Stromal cell of bone marrow (primary cell): Measurements from ENCODE around the gene PLXNA4.

Experiments
- DNase-seq: peaks from one replicate; pipeline ENCODE4 v3.0.0-alpha.2; 2012; ENCODE audit warnings: low read depth

PLXNA4 gene

GRCh38 chr7:132387596-132387995, 188.7 kb downstream of the PLXNA4 start:
- DNase-seq = no peak

GRCh38 chr7:132386201-132386681, 190.0 kb downstream of the PLXNA4 start:
- no peak for DNase-seq

DNA sequence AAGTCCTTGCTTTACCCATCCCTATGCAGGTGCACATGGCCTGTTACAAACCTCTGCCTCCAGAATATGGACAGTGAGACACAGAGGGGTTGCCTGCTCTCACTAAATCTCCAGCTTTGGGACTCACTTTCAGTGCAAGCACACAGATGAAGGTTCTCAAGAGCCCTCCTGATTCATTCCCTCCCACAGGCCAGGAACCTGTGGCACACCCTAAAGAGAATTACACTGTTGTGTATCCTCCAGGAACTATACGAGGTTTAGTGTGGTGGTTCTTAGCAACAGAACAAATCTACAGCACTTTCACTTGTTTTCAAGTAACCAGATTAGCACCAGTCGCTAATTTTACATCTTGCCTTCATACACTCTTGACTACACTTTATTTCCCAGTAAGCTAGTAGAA, 192.3 kb downstream of the PLXNA4 start:
- no peak for DNase-seq

- no peak for DNase-seq
Observed at GRCh38 chr7:132381742-132382472, 194.4 kb downstream of the PLXNA4 start.

GRCh38 chr7:132380059-132380458, 196.2 kb downstream of the PLXNA4 start:
- no peak for DNase-seq

DNA sequence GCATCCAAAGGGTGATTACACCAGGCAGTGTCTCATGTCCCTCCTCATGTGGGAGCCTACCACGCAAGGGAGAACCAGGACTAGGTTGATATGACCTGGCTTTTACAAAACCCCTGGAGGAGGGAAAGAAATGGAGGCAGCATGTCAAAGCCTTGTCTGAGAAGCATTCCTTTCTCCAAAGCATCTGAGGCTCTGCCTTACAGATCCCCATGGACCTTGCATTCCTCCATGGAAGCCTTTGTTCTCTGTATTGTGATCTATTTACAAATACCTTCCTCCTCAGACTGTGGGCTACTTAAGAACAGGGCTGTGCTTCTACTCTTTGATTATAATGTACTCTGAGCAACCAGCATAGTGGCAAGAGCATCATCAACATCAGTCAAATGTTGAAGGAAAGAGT, 197.0 kb downstream of the PLXNA4 start:
- no peak for DNase-seq

GRCh38 chr7:132377703-132378584, 198.3 kb downstream of the PLXNA4 start:
- no peak for DNase-seq

DNA sequence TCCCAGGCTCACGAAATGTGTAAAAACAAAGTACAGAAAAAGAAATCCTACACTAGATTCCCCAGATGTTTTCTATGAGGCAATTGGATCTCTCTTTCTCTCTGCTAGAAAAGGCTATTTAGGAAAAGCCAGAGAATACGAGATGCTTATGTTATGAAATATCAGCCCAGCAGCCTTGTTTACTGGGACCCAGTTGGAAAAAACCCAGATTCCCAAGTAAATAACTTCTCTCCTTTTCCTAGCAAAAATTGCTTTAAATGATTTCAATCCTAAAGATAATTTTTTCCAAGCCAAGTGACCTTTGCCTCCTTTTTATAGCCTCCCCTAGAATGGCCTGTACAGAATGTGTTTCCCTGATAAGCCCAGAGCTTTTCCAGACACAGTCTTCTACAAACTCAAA, 199.3 kb downstream of the PLXNA4 start:
- no peak for DNase-seq

DNA sequence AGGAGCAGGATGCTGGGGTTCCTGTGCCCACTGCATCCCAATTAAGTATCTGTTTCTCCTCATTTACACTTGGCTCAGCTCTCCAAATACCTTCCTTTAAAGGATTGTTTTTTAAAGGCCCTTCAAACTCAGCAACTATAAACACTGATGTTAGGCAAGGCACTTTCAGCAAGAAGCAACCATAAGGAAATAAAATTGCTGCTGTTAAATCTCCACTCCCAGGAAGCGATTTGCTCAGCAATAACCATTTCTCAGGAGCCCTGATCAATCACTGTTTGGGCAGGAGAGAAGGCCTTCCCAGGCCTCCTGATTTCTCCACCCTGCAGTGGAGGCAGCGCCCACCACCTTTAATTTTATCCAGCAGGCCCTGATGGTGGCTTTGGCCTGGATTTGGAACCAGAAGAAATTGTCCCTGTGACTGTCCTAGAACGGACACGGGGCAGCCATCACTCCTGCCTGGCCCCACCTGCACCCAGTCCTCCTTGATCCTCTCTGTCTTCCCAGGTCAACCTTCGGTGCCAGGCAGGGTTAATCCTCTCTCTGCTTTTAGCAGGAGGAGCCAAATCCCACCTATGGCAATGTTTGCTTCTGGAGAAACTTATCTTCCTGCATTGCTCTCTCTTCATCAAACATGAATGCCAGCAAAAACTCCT, 199.8 kb downstream of the PLXNA4 start:
- no peak for DNase-seq

GRCh38 chr7:132373879-132374278, 202.4 kb downstream of the PLXNA4 start:
- DNase-seq = no peak

GRCh38 chr7:132373041-132373440, 203.2 kb downstream of the PLXNA4 start:
- no peak for DNase-seq

DNA sequence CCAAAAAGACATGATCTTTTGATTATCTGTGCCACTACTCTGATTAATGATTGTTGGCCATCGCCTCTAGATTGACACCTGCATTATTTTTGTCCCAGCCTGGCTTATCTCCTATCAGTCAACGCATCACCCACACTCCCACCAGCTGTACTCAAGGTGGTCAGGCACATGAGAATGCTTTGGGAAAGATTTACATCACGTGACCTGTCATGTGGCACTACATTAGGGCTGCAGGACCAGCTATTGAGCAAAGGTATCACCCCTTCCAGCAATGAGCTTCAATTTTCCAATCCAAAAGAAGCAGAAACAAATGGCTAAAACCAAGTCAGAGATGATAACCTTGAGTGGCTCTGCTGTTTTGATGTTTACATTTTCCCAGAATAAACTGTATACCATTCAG, 204.3 kb downstream of the PLXNA4 start:
- no peak for DNase-seq

- no peak for DNase-seq
Observed at GRCh38 chr7:132368246-132368900, 207.9 kb downstream of the PLXNA4 start.

- no peak for DNase-seq
Observed at GRCh38 chr7:132367795-132368194, 208.5 kb downstream of the PLXNA4 start.

DNA sequence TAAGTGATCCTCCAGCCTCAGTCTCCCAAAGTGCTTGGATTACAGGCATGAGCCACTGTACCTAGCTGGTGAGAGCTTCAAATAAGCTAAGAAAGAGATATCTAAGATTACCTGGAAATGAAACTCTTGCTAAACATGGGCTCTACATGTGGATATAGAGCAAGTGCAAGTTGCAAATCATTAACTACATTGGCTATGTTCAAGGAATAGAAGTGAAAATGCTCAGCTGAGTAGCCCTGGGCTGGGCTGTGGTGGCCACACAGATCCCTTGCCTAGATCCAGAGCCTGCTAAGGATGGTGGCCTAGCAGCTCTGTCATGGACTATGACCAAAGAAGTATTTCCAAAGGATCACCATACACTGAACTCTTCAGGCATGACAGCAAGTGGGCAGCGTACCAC, 209.3 kb downstream of the PLXNA4 start:
- DNase-seq = no peak

GRCh38 chr7:132364226-132364625, 212.0 kb downstream of the PLXNA4 start:
- DNase-seq = no peak

DNA sequence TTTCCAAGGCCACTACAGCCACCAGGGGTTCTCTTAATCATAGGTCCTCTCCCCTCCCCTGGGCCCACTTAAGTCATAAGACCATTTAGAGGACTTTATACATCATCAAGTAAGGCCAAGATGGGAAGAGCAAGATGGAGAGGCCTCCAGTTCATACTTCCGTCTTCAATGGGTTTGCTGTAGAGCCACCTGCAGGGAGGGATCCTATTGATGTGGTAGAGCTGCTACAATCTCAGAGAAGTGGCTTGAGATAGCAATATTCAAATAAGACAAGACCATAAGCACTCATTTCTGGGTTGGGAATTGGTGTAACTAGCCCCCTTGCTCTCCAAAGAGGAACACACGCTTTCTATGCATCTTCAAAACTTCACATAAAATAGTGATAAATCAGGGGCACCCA, 214.2 kb downstream of the PLXNA4 start:
- DNase-seq = no peak

GRCh38 chr7:132361146-132361545, 215.1 kb downstream of the PLXNA4 start:
- DNase-seq = no peak

DNA sequence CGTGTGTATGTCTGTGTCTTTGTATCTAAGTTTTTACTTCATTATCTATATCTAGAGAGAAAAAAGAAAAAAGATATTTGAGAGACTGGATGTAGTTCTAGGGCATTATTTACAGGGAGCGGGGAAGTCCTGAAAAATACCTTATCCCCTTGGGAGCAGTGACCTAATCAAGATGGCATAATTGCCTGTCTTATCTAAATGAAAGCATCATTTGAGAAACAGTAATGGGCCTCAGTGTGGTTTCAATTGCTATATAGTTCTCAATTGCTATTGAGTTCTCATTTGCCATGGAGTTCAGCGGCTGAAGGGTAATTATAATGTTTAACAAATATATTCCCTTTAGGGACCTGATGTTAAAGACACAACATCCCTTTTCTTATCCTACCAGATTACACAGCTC, 216.5 kb downstream of the PLXNA4 start:
- no peak for DNase-seq

DNA sequence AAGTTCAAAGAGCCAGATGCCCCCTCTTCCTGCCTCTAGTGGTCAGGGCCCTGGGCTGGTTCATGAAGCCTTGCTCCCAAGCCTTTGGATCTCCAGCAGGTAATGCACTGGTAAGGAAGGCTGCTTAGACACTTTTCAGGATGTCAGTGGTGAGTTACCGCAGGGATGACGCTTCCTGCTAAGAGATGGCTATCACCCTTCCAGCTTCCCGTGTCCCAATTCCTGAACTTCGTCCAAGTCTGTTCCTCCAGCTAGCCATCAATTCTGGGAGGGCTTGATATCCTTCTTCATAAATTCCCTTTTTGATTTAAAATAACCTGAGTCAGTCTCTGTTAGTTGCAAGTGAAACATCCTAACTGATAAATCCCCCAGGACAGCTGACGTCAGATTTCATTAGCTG, 221.2 kb downstream of the PLXNA4 start:
- DNase-seq = no peak

GRCh38 chr7:132354527-132354926, 221.7 kb downstream of the PLXNA4 start:
- no peak for DNase-seq

- DNase-seq = no peak
Observed at GRCh38 chr7:132353936-132354335, 222.3 kb downstream of the PLXNA4 start.
